GM12873 (cell line): ENCODE measurements around the gene MDM1.

Source experiments
- TF ChIP-seq, protein P1 (sequence below): IDR thresholded peaks from 2 replicates; pipeline ENCODE4 v1.5.1; 2012; ENCODE audit warnings: low read depth, mild to moderate bottlenecking, moderate library complexity, low read length, control low read depth; ENCODE audit not compliant: insufficient read depth; ENCODE audit errors: missing control alignments

Gene MDM1

DNA sequence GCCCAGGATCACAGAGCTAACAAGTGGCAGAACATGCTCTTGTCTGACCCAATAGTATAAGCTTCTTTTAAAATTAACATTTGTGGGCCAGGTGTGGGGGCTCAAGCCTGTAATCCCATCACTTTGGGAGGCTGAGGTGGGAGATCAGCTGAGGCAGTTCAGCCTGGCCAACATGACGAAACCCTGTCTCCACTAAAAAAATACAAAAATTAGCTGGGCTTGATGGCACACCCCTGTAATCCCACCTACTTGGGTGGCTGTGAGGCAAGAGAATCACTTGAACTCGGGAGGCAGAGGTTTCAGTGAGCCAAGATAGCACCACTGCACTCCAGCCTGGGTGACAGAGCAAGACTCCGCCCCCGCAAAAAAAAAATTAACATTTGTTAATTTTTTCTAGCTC, 45.8 kb downstream of the MDM1 start:
- TF ChIP-seq, protein P1, sequence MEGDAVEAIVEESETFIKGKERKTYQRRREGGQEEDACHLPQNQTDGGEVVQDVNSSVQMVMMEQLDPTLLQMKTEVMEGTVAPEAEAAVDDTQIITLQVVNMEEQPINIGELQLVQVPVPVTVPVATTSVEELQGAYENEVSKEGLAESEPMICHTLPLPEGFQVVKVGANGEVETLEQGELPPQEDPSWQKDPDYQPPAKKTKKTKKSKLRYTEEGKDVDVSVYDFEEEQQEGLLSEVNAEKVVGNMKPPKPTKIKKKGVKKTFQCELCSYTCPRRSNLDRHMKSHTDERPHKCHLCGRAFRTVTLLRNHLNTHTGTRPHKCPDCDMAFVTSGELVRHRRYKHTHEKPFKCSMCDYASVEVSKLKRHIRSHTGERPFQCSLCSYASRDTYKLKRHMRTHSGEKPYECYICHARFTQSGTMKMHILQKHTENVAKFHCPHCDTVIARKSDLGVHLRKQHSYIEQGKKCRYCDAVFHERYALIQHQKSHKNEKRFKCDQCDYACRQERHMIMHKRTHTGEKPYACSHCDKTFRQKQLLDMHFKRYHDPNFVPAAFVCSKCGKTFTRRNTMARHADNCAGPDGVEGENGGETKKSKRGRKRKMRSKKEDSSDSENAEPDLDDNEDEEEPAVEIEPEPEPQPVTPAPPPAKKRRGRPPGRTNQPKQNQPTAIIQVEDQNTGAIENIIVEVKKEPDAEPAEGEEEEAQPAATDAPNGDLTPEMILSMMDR, result no peak

DNA sequence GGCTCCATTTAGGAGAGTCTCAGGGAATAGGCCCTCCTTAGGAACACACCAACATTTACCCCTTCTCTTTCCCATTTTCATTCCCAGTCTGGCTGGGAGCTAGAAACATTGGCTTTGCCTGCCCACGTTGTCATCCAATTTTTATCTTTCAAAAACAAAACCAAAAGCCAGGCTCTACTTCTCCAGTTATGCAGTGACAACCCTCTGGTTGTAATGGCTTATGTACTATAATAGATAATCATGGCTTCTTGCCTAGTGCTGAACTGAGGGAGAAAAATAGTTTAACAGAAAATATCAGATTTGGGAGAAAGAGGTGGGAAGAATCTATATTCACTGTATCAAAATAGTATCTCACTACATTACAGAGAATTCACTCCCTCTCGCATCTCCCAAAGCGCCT, 46.6 kb downstream of the MDM1 start:
- TF ChIP-seq, protein P1, result no peak

DNA sequence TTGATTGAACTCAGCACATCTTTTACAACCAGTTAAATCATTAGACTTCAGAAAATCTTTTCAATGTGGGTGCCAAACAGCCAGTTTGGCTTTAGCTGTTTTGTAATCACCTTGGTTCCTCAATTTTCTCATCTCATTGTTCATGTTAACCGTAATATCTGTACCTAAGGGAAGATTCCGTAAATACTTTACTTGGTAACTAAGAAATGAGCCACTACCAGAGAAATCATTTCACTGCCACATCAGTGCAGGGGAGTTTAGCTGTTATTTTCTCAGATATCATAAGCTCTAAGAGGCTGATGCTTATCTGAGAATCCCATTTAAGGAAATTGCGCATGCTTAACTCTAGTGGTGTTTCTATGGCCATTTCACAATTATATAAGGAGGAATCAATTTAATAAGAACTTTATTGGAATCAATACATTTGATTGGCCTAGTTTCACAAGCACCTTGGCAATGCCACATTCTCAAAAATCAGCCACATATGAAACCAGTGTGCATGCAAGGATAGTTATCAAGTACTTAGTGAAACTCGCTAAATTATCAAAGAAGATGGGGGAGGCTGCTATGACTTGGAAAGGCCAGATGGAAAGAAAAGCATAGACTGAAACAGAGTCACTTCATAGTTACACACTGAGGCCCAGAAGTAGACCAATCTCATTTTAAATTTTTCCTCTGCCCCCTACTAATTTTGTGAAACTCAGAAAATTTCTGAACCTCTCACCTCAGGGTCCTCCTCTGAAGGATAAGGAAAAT, 50.7 kb downstream of the MDM1 start:
- TF ChIP-seq, protein P1, result no peak

DNA sequence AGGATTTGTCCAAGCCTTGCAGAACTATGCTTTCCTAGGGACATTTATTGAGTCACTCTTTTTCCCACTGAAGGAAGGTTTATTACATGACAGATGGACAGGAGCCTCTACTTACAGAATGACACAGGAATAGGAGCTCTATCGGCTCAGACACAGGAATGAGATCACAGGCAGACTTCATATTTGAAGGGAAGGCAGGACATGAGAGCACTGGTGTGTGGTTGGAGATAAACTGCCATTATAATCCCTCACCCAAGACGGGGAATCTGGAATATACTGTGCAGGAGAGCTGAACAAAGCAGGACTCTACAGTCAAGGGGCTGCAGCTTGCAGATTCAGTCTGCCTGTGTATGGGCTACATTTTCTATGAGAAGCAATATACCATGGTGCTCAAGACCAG, 51.9 kb downstream of the MDM1 start:
- TF ChIP-seq, protein P1, result no peak

DNA sequence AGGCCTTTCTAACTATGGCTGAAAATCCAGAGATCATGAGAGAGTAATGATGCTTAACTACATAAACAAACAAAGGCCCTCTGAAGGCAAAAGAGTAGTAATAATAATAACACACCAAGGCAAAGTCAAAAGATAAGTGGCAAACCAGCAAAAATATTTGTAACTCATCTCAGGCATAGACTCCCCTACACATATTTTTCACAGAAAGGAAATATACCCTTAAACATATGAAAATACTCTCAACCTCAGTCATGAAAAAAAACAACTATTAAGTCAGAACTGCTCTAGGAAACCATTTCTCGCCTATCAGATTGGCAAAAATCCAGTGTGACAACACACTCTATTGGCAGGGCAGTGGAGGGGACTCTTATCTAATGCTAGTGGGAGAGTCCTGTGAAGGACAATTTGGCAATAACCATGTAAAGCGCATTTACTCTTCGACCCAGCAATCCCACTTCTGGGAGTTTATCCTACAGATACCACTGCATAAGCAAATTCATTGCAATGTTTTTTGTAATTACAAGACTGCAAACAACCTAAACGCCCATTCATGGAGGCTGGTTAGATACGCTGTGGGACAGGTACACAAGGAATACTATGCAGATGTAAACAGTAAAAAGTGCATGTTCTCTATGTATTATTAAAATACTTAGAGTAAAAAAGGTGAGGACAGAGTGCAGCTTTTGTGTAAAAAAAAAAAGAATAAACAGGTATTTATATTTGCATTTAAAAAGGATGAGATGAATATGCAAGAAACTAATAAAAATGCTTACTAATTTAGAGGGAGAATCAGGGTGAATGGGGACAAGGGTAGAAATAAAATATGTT, 52.7 kb downstream of the MDM1 start:
- TF ChIP-seq, protein P1, result no peak

DNA sequence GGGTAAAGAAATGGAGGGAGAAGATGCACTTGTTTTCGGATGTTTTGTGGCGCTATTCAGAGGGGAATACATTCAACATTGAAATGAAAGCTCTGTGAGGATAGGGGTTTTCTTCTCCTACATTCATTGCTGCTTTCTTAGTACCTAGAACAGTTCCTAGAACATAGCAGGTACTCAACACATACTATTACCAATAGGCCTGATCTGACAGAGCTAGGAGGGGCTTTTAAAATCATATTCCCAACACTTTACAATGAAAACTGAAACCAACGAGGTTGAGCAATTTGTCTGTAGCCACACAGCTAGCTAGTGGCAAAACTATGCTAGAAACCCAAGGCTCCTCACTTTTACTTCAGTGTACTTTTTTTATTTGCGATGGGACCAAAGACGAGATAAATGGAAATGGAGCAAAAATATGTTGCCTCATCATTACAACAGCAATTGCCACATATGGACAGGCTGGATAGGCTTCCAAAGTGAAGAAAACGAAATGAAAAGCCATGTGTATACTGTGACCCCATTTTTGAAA, 55.7 kb downstream of the MDM1 start:
- TF ChIP-seq, protein P1, result no peak

DNA sequence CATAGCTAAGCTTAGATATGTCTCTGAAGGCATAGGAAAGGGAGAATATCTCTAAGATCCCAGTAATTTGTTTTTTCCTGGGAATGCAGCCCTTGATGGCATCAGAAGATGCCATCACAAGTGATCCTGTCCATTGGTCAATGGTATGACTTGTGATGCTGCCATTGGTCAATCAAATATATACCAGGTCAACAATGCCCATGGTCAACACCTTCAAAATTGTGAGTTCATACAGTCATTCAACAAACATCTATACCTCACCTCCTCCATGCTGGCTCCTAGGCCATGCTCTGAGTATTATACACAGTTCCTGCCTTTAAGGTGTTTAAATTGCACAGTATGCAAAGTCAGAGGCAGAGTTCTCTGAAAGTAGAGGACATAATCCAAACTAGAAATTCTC, 59.4 kb downstream of the MDM1 start:
- TF ChIP-seq, protein P1, result no peak
